HL-60/S4 (cell line): Measurements from ENCODE around the gene CIAPIN1.

Source experiments
- in situ Hi-C: fragments of 300-500 bp; cut with MboI; formaldehyde crosslinking; loops from 2 replicates; pipeline ENCODE4 v1.14.3; 2022; ENCODE audit warnings: low sequenced_read_pairs

The CIAPIN1 gene

DNA sequence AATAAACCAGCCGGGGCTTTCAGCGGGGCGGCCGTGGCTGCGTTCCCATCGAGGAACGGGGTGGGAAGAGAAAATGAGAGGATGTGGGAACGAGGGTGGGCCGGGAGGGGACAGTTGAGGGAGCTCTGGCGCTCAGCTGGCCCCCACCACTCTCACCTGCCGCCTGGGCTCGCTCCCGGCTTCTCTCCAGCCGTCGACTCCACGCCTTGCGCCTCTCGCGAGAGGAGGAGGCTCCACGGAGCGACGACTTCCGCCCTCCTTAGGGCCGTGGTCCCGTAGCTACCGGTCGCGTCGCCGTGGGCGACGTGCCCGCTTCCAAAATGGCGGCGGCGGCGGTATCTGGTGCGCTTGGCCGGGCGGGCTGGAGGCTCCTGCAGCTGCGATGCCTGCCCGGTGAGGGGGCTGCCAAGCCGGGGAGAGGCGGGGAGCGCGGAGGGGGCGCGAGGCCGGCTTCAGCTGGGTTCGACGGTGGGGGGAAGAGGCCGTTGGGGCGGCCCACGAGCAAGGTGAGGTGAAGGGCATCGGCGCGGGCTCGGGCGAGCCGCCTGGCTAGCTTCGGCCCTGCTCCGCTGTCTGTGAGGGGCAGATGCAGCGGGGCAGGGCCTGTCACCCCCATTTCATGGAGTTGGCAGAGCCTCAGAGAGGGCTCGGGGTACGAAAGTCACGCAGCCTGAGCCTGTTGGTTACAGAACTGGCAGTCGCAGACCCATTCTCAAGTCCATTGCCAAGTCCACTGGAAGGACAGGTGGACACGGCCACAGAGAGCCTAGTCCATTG is at the start of gene CIAPIN1, which contains the start of gene COQ9:
TSS of gene CIAPIN1 (minus strand) at position 200 of the 777 bp plus-strand sequence. CDS start 6,457 bp downstream, outside the sequence.
TSS of gene COQ9 (plus strand) at position 294 of the 777 bp plus-strand sequence. CDS start at position 321, 27 bp downstream.
- in situ Hi-C loops = no loop called here

DNA sequence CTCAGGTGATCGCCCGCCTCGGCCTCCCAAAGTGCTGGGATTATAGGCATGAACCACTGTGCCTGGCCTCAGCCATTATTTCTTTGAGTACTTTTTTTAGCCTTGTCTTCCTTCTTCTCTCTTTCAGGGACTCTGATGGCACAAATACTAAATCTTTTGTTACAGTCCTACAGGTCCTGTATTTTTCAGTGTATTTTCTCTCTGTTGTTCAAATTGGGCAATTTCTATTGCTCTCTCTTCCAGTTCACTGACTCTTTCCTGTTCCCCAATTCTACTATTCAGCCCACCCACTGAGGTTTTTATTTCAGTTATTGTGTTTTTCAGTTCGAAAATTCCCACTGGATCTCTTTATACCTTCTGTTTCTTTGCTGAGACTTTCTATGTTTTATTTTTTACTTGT is 46.6 kb upstream of the CIAPIN1 start:
- in situ Hi-C loops = no loop called here

DNA sequence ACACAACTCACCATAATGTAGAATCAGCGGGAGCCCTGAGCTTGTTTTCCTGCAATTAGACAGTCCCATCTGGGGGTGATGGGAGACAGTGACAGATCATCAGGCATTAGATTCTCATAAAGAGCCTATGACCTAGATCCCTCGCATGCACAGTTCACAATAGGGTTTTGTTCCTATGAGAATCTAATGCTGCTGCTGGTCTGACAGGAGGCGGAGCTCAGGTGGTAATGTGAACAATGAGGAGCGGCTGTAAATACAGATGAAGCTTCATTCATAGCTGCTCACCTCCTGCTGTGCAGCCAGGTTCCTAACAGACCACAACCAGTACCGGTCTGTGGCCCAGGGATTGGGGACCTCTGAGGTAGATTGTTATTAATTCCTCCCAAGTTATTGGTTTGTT is 42.0 kb upstream of the CIAPIN1 start:
- in situ Hi-C loops = no loop called here

DNA sequence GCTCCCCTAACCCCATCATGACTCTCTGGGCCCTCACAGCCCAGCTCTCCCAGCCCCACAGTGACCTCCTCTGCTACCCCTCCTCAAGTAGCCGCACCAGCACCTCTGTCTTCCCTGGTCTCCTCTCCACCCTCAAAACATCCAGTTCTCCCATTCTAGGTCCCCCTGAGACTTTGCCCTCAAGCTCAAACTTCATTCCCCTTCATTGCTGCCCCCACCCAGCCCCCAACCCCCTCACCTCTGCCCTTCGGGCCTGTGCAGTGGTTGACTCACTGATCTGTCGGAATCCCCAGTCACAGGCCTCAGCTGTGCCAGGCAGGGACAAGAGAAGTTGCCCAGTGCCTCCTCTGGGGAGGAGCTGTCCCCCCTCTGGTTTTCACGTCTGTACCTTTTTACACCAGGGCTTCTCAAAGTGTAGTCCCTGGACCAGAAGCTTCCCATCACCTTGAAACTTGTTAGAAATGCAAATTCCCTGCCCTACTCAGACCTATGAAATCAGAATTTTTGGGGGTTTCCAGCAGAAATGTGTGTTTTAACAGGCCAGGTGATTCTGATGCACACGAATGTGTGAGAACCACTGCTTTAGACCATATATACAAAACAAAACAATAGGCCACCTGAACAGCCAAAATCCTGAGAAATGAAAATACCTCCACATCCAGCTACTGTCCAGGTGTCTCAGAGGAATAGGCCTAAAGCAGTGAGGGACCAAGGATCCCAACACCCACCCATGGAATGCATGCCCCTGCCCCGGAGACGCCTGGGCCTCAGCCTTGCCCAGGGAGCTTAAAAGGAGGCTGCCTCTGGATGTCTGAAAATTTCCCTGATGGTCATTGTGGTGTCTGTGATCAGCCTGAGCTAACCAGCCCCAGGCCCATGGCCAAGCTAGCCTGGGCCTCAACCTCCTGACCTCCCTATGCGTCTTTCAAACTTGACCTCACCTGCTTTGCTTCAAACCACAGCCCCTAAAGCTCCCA is 40.0 kb upstream of the CIAPIN1 start:
- in situ Hi-C loops = no loop called here

DNA sequence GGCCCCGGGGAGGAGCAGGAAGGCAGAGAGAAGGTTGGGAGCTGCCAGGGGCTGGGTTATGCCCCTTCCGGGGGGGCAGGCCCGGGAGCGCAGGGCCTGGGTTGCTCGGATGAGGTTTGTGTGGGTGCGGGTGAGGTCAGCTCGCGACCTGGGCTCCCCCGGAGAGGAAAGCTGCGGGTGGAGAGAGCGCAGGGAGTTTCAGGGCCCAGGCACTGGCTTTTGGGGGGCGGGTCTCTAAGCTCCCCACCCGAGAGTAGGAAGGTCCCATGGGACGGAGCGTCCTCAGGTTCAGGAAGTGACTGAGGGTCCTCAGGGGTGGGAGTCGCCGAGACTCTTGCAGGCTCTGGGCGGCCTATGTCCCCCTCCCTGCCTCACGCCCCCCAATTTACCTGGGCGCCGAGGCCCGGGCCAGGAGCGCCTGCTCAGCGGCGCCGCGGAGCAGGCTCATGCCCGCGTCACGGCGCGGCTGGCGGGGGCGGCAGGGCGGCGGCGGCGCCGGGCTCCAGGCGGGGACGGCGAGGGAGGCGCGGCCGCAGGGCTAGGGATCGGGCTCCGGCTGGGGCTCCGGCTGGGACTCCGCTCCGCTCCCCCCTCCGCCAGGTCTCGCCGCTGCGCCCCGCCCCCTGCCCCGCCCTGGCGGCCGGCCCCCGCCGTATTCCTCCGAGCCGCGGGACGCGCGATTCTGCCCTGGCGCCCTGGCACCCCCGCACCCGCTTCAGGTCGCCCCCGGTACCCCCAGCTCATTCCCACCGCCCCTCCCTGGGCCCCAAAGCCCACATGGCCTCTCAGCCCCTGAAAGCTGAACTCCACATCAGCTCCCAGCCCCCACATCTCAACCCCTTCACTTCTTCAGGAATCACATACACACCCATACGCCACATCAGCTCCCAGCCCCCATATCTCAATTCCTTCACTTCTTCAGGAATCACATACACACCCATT is 39.0 kb upstream of the CIAPIN1 start, which contains the start of gene DOK4:
TSS of gene DOK4 (minus strand) at position 578 of the 942 bp plus-strand sequence. CDS start 6,986 bp downstream, outside the sequence.
- in situ Hi-C loops = no loop called here

DNA sequence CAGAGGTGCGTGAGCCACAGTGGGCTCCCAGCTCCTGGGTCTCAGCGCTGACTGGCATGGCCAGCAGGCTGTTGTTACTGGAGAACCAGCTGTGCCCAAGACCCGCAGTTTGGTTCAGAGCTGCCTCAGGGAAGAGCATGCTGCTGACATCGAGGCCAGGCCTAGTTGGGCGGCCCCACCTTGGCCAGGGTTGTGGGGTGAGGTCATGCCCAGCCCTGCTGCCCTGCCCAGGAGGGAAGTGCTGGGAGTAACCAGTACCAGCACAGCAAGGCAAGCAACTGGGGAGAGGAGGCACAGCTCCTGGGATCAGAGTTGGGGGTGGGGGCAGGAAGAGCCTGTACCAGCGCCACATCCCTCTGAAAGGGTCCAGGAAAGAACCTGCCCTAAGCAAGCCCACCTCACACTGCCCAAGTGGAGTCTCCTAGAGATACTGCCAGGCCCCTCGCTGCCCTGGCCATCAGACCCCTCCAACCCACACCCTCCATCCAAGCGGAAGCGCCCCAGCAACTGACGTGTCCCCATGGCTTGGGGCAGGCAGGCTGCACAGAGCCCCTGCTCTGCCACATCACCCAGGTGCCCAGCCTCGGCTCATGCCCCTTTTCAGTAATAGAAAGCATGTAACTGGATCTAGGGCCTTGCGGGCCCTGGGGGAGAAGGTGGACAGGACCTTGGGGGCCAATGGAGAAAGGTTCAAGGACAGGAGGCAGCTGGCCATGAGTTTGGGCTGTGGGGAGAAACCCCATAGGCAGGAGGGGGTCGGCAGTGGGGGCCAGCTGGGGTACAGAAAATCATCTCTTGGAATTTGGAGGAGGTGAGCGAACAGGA is 38.1 kb upstream of the CIAPIN1 start:
- in situ Hi-C loops = no loop called here

DNA sequence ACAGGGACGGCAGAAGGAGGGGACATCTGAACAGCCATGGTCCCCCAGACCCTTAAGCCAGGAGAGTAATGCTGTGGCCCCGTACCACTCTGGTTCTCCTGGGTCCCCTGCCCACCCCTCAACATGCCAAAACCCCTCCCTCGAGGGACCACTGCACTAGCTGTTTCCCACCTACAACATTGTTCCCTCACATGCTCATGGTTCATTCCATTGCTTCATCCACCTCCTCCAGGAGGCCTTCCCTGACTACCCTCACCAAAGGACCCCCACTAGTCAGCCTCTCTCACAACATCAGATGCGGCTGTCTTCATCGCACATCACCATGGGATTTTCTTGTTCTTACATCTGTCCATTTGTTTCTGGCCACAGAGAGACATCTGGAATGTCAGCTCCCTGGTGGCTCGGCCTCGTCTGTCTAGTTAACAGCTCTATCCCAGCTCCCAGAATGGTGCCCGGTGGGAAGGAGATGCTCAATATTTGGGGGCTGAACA is 37.4 kb upstream of the CIAPIN1 start:
- in situ Hi-C loops = no loop called here

DNA sequence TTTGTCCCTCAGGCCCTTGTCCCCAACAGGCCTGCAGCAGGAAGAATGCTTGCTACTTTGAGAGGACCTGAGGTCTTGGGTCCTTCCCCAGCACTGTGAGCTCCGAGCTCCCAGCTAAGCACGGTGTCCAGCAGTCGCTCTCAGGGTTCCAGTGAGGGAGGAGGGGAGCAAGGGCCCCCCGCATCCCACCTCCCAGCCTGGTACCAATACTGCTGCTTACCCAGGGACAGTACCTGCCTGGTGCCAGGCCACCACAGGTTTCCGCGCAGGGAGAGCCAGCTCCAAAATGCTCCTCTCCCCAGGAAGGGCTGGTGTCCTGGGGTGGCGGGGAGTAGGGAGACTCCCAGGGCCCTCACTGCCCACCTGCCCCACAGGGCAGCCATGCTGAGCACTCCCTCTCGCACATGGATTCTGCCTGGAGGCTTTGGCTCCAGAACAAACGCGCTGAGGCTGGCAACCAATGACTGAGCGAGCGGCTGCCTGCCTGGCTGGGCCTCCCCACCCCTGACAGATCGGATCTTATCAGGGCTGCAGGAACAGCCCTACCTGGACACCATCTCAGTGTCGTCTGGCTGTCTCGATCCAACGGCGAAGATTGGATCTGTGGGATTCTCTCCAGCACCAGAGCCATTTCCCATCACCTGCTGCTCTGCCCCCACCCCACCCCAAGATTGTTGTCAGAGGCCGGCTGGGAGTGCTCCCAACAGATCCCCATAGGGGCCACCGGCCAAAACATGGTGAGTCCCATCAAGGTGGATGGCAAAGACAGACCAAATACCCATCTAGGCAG is 36.7 kb upstream of the CIAPIN1 start:
- in situ Hi-C loops = no loop called here

DNA sequence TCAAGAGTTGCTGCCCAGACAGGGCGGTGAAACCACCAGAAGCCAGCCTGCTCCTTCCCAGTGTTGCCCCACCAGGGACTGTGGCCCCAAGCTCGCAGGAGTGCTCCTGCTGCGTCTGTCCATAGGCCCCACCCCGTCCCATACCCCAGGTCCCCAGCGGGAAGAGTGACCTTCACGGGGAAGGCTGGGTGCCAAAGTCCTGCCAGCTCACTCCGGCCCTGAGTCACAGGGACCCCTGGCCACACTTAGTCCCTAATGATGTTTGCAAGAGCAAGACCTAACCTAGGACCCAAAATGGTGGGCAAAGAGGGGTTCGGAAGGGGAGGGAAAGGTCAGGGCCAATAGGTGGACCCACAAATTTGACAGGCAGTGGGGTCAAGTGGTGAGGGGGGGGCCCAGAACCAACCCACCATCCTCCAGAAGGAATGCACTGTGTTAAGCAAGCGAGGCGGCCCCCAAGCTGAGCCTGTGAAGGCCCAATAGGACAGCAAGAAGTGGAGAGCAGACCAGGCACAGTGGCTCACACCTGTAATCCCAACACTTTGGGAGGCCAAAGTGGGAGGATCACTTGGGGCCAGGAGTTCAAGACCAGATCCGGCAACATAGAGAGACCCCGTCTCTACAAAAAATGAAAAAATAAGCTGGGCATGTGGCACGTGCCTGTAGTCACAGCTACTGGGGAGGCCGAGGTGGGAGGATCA is 35.8 kb upstream of the CIAPIN1 start:
- in situ Hi-C loops = no loop called here

DNA sequence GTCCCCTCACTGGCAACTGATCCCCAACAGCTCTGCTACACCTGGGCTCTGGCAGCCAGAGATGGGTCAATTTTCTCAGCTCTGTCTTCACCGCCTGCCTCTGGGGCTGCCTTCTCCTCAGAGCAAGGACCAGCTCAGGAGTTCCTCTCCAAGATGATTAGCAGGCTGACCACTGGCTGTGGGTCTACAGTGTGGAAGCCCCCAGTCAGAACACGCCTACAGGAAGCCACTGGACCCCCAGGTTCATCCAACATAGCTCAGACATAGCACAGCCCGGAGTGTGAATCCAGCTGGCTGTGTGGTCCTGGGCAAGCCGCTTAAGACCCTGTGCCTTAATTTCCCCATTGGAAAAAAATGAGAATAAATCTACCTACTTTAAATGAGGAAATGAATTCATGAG is 34.2 kb upstream of the CIAPIN1 start:
- in situ Hi-C loops = no loop called here

DNA sequence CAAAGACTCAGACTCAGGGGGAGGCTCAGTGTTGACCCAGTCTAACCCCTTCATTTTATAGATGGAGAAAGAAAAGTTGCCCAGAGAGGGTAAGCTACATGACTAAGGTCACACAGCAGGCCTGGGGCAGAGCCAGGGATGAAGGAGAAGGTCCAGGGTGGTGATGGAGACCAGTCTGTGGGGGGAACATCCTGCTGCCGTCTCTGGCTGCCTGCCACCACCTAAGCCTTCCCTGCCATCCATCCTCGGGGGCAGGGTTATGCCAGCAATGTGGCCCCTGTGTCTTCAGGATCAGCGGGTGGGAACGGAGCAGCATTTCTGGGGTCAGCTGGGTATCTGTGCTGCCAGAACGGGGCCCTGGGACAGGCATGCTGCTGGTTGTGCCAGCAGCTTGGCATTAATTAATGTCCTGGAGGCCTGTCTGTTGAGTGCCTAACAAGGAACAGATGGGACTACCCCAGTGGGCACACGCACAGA is 33.6 kb upstream of the CIAPIN1 start:
- in situ Hi-C loops = no loop called here

DNA sequence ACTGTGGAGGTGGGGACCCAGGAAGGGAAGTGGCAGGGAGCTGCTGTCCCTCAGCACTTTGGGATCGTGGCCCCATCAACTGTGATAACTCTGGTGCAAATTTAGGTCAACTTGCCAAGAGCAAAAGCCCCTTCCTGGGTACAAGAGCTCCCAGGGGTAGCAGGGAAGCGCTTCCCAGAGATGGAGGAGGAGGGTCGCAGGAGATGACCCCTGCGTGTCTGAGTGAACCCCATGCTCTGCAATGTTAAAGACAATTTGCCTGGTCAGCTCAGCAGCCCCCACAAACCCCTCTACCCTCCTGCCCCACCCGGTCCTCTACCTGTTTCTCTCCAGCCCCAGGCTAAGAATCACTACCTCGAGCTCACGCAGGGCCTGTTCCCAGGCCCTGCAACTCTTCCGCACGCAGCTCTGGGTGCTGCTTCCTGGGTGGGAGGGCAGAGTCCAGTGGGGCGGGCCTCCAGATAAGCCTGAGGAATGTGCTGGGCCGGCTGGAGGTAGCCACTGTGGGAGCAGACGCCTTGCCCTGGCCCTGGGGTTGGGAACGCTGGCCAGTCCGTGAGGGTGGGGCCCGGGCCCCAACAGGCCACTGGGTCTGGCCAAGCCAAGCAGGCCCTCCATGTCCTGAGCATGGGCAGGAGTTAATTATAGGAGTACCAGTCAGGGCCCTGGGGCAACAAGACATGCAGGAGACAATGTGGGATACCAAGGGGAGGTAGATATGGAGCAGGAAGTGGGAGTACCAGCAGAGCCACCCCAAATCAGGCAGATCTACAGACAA is 33.0 kb upstream of the CIAPIN1 start:
- in situ Hi-C loops = no loop called here

DNA sequence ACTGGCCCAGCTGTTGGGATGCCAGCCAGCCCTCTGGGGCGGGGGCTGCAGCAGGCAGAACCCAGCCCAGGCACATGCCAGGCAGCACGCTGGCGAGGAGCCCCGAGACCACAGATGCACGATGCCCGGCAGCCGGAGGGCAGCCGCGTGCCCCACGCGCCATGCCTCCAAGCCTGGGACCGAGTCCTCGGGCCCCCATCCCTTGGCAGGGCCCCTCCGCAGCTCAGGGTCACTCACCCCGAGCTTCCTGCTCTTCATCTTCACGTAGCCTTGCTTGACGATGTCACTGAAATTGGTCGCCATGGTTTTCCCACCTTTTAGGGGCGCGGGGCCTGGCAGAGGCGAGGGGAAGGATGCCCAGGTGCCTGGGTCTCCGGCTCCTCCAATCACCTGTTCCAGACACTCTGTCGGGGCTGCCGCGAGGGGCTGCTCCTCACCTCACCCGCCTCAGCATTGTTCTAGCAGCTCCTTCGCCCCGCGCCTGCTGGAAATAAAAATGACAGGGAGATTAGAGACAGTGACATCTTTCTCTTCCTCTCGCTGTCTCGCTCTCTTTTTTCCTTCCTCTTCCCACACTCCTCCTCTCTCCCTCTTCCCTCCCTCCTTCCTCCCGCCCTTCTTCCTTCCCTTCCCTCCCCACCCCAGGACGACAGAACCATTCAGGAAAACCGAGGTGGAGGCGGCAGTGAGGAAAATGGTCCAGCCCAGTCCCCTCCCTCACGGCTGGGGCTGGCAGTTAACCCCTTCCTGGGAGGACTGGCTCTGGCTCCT is 32.2 kb upstream of the CIAPIN1 start:
- in situ Hi-C loops = no loop called here

DNA sequence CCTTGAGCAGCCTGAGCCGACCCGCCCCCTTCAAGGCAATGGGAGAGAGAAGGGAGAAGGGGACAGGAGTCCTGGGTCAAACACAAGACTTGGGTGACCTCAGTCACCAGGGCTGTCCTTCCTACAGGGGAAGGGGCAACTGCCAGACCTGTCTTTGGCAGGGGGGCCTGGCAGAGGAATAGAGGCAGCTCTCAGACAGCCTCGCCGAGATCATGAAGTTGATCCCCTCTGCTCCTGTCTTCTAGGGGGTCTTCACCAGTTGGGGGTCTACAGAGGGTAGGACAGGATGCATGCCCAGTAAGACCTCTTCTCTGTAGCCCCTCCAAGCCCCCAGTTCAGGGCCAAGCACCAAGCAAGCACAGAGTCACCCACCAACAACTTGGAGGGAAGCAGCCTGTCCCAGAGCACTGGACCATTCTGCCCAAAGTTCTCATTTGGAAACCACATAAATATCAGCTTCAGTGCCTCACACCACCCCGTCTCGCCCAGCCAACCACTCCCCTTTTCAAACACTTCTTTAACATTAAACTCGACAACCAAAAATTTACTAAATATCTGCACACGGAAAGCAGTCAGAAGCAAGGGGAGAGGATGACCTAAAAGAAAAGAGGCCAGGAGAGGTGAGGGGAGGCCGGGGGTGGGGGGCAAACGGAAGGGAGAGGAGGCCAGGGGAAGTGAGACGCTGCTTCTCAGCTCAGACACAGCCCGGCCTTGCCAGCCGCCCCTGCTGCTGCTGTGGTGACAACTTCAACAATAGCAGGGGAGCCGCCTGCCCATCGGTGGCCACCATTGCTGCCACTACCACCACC is 31.4 kb upstream of the CIAPIN1 start:
- in situ Hi-C loops = no loop called here

DNA sequence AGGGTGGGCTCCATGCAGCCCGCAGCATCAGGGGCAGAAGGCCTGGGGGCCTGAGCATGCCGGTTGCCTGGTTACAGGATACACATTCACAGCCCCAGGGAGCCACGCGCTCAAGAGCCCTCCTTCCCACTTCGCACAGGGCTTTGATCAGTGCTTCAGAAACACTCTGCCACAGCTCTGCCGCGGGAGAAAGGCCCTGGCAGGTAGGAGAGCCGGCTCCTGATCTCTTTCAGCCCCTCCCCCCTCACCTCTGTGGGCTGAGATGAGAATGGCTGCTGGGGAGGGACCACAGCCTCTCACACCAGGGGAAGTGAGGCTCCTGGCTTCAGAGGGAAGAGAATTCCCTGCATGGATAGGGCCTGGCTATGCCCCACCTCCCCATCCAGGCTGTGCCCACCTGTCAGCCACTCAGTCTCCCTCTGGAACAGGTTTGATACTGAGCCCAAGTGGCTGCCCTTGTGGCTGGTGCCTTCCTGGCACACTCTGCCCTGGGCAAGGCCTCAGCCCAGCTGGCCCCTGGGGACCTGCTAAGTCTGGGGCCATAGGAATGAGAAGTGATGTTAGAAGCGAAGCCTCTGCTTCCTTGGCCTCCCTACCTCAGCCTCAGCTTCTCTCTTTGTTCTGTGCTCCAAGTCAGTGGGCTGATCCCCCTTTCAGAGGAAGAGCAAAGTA is 30.5 kb upstream of the CIAPIN1 start:
- in situ Hi-C loops = no loop called here
